GM19328 (cell line): ENCODE measurements around the gene ZMIZ1.
"Not testable (repeated sequence)": the region's sequence is repeated elsewhere in the genome, so short reads cannot be mapped to it uniquely, and the experiment has no call there.

Experiments
- ATAC-seq: cut with Tn5 transposase; IDR thresholded peaks from one replicate; pipeline ENCODE4 v1.9.1; 2021; ENCODE audit warnings: mild to moderate bottlenecking, moderate library complexity; ENCODE audit not compliant: unreplicated experiment

ZMIZ1 gene

DNA sequence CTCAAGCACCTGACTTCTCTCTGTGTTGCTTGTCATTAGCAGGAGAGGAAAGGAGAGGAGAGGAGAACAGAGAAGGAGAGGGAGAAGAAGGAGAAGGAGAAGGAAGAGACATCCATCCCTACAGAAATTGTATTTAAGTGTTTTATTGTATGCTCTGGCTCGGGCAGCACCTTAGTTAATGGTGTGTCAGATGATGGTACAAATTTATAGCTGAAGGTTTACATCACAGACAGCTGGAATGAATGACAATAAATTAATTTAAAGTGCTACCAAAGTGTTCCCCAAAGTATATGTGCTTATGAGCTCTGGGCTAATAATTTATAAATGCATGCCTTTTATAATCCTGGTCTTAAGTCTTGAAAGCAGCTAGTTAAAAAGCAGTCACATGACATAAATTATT, 38.1 kb upstream of the ZMIZ1 start:
- no peak for ATAC-seq

DNA sequence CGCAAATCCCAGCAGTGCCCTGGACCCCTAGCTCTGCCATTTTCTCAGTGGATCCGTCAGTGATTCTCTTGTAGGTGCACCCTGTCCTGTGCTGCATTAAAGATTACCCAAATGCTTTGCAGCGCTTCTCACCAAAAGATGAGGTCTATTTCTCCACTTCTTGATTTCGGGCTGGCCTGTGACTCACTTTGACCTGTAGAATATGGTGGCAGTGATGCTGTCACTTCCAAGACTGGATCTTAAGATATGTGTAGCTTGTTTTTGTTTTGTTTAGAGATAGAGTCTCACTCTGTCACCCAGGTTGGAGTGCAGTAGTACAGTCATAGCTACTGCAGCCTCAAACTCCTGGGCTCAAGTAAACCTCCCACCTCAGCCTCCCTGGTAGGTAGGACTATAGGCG, 37.0 kb upstream of the ZMIZ1 start:
- no peak for ATAC-seq

DNA sequence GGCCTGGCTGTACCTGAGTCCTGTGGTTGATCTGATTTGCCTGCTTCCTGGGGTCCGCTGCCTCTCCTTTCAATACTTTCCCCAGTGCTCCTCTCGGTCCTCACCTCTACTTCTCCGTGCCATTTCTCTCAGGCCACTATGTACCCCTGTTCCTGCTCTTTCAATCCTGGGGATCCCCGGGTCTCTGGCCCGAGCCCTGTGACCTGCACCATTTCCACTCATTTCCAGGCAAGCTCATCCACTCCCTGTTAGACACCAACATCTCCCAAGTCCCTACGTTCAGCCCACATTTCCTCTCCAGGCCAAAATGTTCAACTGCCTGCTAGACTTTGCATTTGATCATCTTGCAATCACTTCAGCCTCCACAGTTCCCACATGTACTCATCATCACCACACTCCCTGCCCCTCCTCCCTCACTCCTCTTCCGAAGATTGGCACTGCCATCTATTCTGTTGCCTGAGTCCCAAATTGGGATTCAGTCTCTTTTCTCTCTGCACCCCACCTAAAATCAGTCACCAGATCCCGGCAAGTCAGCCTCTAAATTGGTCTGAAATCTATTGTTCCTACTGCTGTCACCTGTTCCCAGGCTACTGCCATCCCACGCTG, 34.4 kb upstream of the ZMIZ1 start:
- no peak for ATAC-seq

DNA sequence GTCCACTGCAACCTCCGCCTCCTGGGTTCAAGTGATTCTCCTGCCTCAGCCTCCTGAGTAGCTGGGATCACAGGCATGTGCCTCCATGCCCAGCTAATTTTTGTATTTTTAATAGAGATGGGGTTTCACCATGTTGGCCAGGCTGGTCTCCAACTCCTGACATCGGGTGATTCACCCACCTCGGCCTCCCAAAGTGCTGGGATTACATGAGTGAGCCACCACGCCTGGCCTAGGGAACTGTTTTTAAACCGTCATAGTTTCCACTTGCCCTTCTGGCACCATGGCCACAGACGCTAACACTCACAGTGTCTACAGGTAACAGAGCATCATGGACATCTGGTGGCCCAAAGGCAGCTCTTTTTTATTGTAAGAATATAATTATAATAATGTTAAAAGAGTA, 32.4 kb upstream of the ZMIZ1 start:
- not testable (repeated sequence) for ATAC-seq

DNA sequence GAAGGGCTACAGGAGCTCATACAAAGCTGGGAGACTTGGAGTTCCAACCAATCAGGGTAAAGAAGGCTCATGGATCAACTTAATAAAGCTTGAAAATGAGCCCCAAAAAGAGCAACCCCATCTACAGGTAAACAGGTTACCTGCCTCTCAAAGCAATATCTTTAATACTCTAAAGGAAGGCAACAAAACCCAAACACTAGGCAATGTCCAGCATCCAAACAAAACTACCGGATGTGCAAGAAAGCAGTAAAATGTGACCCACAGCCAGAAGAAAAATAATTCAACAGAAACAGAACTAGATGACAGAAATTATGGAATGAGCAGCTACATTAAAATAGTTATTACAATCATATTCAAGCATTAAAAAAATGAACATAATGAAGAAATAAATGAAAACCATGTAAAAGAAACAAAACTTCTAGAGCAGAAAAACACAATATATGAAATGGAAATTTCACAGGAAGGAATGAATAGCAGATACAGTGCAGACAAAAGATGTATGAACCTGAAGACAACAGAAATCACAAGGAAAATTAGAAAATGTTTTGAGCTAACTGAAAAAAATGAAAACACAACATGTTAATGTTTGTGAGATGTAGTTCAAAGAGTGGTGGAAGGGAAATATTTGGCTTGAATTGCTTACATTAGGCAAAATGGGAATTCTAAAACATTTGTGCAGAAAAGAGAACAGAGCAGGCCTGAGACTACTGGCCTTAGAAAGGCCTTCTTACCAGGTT, 30.5 kb upstream of the ZMIZ1 start:
- no peak for ATAC-seq

DNA sequence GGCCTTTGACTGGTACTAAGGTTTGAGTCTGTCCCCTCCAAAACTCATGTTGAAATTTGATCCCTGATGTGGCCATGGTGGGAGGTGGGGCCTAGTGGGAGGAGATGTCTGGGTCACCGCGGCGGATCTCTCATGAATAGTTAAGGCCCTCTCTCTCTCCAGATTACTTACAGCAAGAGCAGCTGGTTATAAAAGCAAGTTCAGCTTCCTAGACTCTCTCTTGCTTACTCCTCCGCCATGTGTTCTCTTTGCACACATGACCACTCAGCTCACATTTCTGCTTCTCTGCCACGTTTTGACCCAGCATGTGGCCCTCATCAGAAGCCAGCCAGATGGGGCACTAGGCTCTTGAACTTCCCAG, 29.9 kb upstream of the ZMIZ1 start:
- ATAC-seq, result no peak

DNA sequence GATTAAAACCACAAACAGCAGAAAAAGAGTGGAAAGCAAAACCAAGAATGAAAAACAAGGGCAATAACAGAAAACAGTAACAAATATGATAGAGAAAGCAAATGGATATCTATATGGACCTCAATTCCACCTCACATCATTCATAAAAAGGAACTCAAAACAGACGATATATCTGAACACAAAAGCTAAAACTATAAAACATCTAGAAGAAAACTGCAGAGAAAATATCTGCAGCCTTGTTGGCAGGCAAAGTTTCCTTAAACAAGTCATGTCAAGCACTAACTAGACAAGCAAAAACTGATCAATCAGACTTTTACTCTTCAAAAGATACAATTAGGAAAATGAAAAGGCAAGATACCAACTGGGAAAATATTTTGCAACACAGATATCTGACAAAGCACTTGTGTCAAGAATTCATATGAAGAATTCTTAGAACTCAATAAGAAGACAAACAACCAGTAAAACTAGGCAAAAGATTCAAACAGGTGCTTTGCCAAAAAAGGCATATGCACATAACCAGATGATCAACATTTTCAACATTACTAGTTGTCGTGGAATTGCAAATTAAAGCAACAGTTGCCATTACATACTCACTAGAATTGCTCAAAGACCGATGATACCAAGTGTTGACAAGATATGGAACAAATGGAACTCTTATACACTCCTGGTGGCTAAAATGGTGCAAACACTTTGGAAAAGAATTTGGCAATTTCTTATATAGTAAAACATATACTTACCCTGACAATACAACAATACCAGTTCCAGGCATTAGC, 25.9 kb upstream of the ZMIZ1 start:
- no peak for ATAC-seq

DNA sequence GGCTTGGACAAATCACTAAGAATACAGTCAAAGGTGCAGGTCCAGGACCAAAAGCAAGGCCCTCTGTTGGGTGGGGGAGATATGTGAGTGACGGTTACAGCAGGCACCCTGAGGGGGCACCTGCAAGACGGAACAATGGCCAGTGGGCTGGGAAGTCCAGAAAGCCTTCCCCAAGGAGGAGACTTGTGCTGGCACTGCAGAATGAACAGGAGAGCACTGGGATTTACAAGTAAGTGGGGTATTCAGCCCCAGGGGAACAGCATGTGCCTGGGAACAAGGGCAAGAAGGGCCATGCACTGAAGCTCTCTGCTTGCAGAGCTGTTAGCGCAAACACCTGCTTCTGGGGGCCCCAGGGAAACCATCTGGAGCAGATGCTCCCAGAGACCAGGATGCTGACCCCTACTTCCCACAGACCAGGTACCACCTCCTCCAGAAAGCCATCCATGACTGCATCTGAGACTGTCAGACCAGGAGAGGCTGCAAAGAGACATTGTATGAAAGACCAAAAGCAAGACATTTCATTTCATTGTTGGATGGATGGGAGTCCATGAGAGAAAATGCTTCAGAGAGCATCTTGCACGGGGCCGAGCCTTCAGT, 24.6 kb upstream of the ZMIZ1 start:
- ATAC-seq, result no peak

DNA sequence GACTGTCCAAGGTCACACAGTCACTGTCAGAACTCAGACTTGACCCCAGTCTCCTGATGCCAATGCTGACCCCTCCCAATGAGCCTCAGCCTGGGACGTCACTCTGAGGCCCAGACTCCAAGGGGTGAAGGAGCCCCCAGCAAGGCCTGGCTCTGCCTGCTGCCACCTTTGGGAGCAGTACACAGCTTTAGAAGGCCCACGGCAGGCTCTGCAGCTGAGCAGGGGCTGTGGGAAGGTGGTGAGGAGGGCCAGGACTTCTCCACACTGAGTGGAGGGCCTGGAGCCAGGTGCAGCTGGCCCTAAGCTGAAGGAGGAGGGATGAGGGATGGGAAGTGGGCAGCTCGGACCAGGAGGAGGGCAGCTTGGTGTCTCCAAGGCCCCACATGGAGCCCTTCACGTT, 23.9 kb upstream of the ZMIZ1 start:
- ATAC-seq, result no peak

DNA sequence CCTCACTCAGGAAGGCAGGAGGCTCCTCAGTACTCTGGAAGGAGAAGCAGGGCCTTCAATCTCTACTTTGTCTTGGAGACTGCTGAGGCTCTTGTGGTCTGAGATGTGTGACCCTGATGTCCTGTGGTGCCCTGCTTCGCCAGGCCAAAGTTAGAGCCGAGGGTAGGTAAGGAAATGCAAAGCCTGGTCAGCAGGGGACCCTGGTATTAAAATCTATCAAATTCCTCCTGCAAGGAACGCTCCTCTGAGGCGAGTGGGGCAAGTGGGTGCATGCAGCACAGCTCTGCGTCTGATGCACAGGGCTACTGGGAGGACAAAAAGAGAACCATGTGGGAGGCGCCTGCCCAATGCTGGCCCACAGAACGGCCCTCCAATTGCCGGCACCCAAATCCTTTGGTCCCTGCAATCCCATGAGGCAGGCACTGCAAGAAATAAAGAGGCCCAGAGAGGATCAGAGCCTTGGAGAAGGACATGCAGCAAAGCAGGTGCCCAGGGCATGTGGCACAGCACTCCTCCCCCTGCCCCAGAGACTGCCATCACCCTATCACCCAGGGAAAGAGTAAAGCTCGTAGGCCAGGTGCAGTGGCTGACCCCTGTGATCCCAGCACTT, 23.1 kb upstream of the ZMIZ1 start:
- no peak for ATAC-seq

DNA sequence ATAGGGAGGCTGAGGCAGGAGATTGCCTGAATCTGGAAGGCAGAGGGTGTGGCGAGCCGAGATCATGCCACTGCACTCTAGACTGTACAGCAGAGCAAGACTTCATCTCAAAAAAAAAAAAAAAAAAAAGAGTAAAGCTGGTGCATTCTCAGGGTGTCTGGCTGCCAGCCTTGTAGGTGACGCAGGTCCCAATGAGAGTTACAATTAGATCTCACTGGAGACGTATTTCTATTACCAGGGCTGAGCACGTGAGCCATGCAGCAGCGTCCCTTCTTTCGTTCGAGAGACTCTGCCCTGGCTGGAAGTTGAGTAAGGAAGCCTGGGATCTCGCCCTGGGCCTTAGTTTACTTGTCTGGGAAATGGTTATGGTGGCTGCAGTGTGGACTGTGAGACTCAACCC, 22.4 kb upstream of the ZMIZ1 start:
- ATAC-seq, result no peak

DNA sequence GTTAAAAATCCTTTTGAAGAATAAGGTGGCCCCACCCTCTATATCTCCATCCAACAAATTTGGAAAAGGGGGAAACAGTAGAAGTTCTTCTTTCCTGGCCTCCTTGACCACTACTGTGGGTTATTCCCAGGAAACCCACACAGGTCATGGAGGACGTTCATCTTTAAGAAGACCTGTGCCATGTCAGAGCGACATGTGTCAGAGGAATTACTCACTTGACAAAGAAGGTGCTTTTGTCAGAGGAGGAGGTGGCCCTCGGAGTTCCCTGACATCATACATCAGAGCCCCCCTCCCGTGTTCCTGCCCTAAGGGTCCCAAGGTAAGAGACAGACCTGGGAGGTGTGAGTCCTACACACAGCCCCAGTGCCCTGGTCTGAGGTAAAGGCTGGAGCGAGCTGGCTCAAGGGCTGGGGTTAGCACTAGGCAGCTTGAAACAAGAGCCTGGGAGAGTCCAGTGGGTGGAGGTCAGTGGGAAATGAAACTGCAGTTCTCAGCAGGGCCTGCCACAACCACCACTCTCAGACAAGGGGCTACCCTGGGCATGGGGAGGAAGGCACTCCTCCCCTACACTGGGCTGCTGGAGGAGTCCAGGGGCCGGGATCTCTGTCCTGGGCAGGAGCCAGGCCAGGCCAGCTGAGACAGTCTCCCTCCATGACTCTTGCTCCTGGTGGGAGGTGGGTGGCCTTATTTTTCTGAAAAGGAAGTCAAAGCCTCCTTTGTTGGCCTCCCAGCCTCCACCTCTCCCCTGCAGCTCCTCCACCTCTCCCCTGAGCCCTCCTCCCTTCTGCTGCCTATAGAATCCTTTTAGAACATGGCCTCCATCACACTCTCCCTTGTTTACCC, 21.8 kb upstream of the ZMIZ1 start:
- no peak for ATAC-seq

DNA sequence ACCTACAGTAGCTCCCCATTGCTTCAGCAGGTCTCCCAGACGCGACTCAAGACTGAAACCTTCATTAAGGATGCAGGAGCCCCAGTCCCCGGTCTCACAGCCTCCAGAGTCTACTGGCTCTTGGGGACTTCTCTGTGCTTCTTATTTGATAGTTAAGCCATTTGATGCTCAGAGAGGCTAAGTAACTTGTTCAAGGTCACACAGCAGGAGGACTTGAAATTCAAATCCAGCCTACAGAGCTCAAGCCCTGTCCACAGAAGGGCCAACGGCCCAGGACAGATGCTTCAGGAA, 21.2 kb upstream of the ZMIZ1 start:
- no peak for ATAC-seq

DNA sequence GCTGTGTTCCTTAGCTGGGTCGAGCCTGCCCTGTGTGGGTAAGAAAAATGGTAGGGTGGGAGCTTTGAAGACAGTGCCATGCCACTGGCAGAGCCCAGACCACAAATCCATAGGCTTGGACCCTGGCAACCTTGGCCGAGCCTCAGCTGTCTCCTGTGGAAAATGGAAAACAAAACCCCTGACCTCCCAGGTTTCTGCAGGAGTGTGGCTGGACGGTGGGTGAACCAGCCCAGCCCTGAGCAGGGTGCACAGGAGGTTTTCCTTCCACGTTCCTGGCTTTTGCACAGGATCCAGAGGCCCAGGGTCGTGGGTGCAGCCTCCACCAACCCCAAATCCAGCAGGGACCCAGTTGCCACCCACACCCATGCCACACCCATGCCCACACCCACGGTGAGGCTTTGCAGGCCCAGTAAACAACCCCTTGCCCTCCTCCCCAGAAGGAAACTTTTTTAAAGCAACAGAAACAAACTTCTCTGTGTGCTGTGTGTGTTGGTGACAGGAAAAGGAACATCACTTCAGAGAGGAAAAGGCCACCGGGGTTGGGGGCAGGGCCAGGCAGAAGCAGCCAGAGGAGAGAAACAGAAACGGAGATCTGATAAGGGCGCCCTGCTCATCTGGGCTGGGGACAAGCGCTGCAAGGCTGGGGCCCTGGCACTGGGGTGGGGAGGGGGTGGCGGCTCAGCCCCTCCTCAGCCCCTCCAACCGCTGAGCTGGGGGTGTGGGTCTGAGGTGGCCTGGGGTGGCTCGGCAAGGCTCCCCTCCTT, 20.7 kb upstream of the ZMIZ1 start:
- no peak for ATAC-seq

DNA sequence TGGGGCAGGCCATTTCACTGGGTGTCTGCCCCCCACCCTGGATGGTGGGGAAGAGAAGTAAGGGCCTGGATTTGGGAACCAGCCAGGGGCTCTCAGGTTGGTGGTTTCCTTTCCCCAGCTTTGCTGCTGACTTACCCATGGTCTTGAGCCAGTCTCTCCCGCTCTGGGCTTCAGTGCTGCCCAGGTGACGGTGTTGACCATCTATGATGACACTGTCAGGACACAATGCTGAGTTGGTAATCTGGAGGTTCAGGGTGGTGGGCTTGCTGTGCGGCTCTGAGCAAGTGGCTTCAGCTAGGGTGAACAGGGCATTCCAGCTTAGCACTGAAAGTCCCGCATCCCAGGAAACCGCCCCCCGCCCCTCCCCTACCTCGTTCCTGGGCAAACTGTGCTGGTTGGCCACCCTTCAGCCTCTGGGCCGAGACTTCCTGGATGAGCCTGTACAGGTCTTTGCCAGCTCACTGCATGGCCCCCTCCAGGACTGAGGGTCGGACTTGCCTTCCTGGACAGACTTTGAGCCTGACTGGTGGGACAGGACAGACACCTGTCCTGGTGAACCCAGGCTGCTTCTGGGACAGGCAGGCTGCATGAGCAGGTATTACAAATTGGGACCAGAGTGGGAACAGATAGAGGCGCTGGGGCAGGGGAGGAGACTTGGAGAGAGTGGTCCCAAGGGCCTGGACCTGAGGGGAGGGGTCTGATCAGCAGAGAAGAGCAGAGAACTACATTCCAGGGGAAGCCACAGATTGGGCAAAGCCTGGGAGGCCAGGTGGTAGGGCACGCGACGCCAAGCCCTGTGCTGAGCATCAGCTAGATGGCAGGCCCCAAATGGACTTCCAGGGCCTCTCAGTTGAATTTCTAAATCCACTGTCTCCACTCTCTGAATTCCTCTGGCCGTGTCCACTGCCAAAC, 19.9 kb upstream of the ZMIZ1 start:
- ATAC-seq, result no peak

DNA sequence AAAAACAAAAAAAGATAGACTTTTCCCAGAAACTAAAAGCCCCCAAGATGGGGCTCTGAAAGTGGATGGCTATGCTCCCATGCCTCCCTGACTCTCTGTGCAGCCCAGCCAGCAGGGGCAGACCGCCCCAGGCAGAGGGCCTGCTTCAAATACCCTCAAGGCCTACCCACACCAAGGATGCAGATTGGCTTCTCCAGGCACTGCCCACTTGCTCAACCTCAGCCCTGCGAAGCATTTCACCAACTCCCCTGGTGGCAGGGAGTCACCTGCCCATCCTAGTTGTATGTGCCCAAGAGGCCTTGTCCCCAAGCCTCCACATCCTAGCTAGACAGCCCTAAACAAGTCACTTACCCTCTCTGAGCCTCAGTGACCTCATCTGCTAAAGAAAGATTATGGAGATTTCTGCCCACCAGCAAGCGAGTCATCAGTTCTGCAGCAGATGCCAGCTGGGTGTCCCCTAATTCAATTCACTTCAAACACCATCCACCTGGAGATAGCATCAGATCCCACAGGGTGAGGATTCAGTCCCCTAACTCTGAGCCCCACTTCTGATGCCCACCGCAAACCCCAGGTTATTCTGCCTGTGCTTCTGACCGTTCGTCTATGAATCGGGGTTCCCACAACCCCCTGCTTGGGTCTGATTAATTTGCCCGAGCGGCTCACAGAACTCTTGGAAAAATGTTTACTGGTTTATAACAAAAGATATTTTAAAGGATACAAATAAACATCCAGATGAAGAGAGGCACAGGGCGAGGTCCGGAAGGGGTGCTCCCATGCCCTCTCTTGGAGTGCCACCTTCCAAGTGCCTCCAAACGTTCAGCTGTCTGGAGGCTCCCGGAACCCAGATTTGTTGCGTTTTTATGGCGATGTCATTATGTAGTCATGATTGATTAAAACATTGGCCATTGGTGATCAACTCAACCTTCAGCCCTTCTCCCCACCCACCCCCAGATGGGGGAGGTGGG, 18.6 kb upstream of the ZMIZ1 start:
- ATAC-seq, result no peak

DNA sequence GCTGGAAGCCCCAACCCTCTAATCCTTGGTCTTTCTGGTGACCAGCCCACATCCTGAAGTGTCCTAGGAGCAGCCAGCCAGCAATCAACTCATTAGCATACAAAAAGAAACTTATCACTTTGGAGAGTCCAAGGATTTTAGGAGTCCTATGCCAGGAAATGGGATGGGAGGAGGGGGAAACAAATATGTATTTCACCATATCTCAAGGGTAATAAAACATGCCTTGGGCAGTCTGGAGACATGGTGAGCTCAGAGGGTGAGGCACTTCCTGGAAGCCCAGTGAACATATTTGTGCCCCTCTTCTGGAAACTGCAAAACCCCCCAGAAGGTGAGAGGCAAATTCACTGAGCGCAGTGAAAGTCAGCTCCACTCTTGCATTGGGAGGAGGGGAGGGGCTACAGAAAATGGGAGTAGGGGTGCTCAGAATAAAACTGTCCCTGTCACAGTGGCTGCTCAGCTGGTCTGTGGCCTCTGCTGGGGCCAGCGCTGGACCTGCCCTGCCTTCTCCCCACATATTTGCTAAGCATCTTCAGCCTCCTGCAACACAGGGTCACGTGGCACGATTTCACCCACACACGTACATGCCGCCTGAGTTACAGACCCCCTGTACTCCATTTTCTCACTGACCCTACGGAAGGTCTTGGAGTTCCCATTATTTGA, 17.7 kb upstream of the ZMIZ1 start:
- no peak for ATAC-seq
